ENCODE results near the gene CACNA2D1.

DNA sequence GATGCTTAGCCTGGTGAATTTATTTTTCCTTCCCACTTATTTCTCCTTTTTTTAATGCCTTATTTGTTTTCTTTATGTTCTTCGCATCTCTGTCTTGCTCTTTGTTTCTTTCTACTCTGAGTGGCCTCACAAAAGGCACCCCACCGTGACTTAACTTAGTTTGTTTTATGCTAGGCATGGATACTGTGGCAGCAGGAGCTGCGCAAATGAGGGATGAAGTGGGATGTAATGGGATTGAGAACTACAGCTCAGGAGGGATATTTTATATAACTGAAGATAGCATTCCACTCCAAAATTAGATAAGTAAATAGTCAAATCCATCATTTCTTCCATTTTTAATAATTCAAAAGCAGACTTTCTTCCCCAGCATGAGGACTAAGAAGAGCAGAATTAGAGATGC is 1.7 kb upstream of the CACNA2D1 start:
- TF ChIP-seq, protein P1, sequence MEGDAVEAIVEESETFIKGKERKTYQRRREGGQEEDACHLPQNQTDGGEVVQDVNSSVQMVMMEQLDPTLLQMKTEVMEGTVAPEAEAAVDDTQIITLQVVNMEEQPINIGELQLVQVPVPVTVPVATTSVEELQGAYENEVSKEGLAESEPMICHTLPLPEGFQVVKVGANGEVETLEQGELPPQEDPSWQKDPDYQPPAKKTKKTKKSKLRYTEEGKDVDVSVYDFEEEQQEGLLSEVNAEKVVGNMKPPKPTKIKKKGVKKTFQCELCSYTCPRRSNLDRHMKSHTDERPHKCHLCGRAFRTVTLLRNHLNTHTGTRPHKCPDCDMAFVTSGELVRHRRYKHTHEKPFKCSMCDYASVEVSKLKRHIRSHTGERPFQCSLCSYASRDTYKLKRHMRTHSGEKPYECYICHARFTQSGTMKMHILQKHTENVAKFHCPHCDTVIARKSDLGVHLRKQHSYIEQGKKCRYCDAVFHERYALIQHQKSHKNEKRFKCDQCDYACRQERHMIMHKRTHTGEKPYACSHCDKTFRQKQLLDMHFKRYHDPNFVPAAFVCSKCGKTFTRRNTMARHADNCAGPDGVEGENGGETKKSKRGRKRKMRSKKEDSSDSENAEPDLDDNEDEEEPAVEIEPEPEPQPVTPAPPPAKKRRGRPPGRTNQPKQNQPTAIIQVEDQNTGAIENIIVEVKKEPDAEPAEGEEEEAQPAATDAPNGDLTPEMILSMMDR (IDR thresholded peaks at IDR 0.05), result no peak
- TF ChIP-seq EP300 (IDR thresholded peaks at IDR 0.05) (no peak), POLR2A (IDR thresholded peaks at IDR 0.05; ENCODE audit: low read depth) (no peak), POLR2AphosphoS5 (IDR thresholded peaks at IDR 0.05) (no peak)
